ENCODE results near the gene ARID3B.

DNA sequence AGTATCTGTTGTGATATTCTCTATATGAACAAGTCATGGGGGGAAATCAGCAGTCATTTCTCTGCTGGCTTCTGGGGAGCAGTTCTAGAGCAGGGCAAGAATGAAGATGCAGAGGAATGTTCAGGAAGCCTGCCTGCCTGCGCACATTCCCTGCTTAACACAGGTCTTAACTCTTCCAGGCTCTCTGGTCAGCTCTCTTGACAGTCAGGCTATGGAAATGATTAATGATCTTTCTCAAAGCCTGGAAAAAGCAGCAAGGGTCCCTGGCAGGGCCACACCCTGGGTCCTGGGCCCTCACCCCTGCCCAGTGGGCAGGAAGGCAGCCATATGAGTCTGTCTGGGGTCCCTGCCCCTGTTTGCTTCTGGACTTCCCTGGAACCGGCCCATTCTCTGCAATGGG, 43.2 kb downstream of the ARID3B start:
- TF ChIP-seq CTCF (IDR thresholded peaks at IDR 0.05; ENCODE audit: borderline replicate concordance, extremely low read depth, low read length, poor library complexity, severe bottlenecking) (no peak), EZH2 (IDR thresholded peaks at IDR 0.05; ENCODE audit: borderline replicate concordance, low read depth, low read length, severe bottlenecking) (no peak)

Measured in DND-41 (cell line).